ENCODE results near the gene METTL17.
"Not testable (repeated sequence)": the region's sequence is repeated elsewhere in the genome, so short reads cannot be mapped to it uniquely, and the experiment has no call there.

Gene METTL17

GRCh38 chr14:20989471-20989786 is 351 bp upstream of the METTL17 start:
- DNase-seq (ENCODE audit: low read depth in 2 of 2, low spot score in 1 of 2) = no peak

- DNase-seq (ENCODE audit: low read depth in 2 of 2, low spot score in 1 of 2) = no peak
Observed at GRCh38 chr14:20996521-20996920, 6.7 kb downstream of the METTL17 start.

- no peak for DNase-seq (ENCODE audit: low read depth in 2 of 2, low spot score in 1 of 2)
Observed at GRCh38 chr14:20997115-20997514, 7.3 kb downstream of the METTL17 start.

- no peak for DNase-seq (ENCODE audit: low read depth in 2 of 2, low spot score in 1 of 2)
Observed at GRCh38 chr14:20997564-20997963, 7.8 kb downstream of the METTL17 start.

GRCh38 chr14:20998139-20998538 is 8.4 kb downstream of the METTL17 start:
- no peak for DNase-seq (ENCODE audit: low read depth in 2 of 2, low spot score in 1 of 2)

GRCh38 chr14:20998674-20999366 is 9.0 kb downstream of the METTL17 start, which contains the start of gene SLC39A2:
Gene SLC39A2 (plus strand): TSS chr14:20999293. CDS start chr14:20999447, 154 bp downstream.
- DNase-seq (ENCODE audit: low read depth in 2 of 2, low spot score in 1 of 2) = no peak

- no peak for DNase-seq (ENCODE audit: low read depth in 2 of 2, low spot score in 1 of 2)
Observed at GRCh38 chr14:20999591-20999990, 9.8 kb downstream of the METTL17 start.

- DNase-seq (ENCODE audit: low read depth in 2 of 2, low spot score in 1 of 2) = no peak
Observed at GRCh38 chr14:21001218-21001617, 11.4 kb downstream of the METTL17 start.

GRCh38 chr14:21003788-21004346 is 14.1 kb downstream of the METTL17 start:
- DNase-seq (ENCODE audit: low read depth in 2 of 2, low spot score in 1 of 2) = no peak

GRCh38 chr14:21009721-21010120 is 19.9 kb downstream of the METTL17 start:
- not testable (repeated sequence) for DNase-seq (ENCODE audit: low read depth in 2 of 2, low spot score in 1 of 2)

- DNase-seq (ENCODE audit: low read depth in 2 of 2, low spot score in 1 of 2) = no peak
Observed at GRCh38 chr14:21011136-21011535, 21.4 kb downstream of the METTL17 start.

GRCh38 chr14:21014761-21015190 is 25.0 kb downstream of the METTL17 start:
- peak; percentile 69 to 70 for DNase-seq (ENCODE audit: low read depth in 2 of 2, low spot score in 1 of 2)

- no peak for DNase-seq (ENCODE audit: low read depth in 2 of 2, low spot score in 1 of 2)
Observed at GRCh38 chr14:21015312-21015711, 25.5 kb downstream of the METTL17 start.

GRCh38 chr14:21016413-21017190 is 26.8 kb downstream of the METTL17 start:
- no peak for DNase-seq (ENCODE audit: low read depth in 2 of 2, low spot score in 1 of 2)

- no peak for DNase-seq (ENCODE audit: low read depth in 2 of 2, low spot score in 1 of 2)
Observed at GRCh38 chr14:21017528-21018245, 27.9 kb downstream of the METTL17 start.

GRCh38 chr14:21018286-21018685 is 28.5 kb downstream of the METTL17 start:
- DNase-seq (ENCODE audit: low read depth in 2 of 2, low spot score in 1 of 2) = no peak

GRCh38 chr14:21018781-21019180 is 29.0 kb downstream of the METTL17 start:
- DNase-seq (ENCODE audit: low read depth in 2 of 2, low spot score in 1 of 2) = no peak

- DNase-seq (ENCODE audit: low read depth in 2 of 2, low spot score in 1 of 2) = no peak
Observed at GRCh38 chr14:21019366-21019765, 29.6 kb downstream of the METTL17 start.

- no peak for DNase-seq (ENCODE audit: low read depth in 2 of 2, low spot score in 1 of 2)
Observed at GRCh38 chr14:21020977-21021545, 31.3 kb downstream of the METTL17 start.

GRCh38 chr14:21022686-21023085 is 32.9 kb downstream of the METTL17 start:
- no peak for DNase-seq (ENCODE audit: low read depth in 2 of 2, low spot score in 1 of 2)

GRCh38 chr14:21023174-21023573 is 33.4 kb downstream of the METTL17 start:
- no peak for DNase-seq (ENCODE audit: low read depth in 2 of 2, low spot score in 1 of 2)
